Stimulated activated naive CD8-positive, alpha-beta T cell treated with anti-CD3 and anti-CD28 coated beads, Interleukin-15, Interleukin-2, amounts not matched to agents 100 U/mL and 50 U/mL, for 24 hours (primary cell): ENCODE results near the gene NELFB.
A peak's percentile ranks its signal among the peaks of the same experiment; 100 is the strongest.

Experiments
- ATAC-seq: fragments of 150-1000 bp; cut with Tn5 transposase; one replicate; pipeline ENCODE4 v1.10.0; 2021
- DNase-seq: peaks from one replicate; pipeline ENCODE4 v3.0.0; 2021

NELFB gene

DNA sequence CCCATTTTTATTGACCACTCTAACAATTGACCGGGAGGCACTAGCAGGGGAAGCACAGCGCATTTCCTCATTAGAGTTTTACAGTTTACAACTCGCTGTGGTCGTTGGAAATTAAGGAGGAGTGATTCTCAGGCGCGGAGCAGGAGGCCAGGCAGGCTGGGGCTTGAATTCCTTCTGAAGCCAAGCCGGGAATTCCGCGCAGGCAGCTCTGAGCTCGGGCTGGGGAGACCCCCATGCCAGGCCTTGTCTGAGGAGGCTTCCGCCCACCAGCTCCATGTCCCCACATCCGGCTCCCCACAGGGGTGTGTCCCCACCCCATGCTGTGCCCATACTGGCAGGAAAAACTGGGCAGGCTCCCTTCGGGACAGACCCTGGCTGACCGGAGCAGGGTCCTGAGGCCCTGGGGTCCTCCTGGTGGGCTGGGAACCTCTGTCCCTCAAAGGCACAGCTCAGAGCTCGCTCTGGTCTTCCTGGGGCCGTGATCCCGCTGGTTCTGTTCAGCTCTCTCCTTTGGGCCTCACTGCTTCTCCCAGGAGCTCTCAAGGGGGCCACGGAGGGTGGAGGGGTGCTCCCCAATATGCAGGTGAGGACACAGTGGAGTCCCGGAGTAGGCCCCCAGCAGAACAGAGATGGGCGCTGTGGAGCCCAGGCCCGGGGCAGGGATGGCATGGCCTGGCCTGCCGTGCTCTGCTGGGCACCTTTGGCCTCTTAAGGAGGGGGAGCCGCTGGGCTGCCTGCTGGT lies 48.2 kb downstream of the NELFB start:
- ATAC-seq (no peak), DNase-seq (peak; percentile 8)

DNA sequence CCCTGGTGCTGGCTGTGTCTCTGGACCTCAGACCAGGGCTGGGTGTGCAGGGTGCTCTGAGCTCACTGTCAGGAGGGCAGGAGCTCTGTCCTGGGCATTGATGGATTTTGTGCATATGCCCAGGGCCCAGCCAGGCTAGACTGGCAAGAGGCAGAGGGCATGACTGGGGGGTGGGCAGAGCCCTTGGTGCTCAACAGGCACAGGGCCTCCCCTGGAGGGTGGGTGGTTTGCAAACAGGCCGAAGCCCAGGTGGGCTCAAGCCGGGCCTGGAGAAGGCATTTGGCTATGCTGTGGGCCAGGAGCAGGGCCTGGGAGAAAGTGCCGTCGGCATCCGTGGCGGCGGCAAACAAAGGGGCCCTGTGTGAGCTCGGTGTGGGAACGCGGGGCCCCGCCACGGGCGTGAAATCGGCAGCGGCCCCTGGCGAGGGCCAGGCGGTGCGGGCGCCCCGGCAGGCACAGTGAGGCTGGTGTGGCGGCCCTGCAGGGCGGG lies 48.8 kb downstream of the NELFB start:
- DNase-seq, result peak; percentile 21
- ATAC-seq, result no peak

DNA sequence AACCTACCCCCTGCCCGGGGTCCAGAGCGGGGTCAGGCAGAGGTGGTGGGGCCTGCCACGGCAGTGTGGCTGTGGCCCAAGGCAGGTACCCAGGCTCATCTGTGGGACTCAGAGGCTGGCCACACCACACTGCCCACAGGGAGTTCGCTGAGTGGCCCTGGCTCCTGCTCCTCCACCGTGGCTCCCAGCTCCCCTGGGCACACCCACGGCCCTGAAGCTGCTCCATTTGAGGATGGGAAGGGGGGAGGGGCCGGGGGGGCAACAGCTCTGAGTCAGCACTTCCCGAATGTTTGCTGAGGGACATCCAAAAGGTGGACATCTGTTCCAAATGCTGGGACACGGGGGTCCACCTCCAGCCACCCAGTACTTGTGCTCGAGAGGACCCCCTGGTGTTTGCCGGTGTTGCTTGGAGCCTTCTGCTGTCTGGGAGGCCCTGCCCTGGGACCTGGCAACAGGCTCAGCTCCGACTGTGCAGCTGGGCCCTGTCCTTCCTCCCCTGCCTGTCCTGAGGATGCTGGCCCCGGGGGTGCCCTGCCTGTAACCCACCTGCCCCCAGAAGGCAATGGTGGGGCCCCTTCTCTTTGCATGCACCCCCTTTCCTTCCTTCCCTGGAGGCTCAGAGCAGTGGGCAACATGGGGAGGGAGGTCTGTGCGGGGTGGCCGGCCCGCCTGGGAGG lies 49.4 kb downstream of the NELFB start:
- DNase-seq (peak; percentile 16), ATAC-seq (no peak)

DNA sequence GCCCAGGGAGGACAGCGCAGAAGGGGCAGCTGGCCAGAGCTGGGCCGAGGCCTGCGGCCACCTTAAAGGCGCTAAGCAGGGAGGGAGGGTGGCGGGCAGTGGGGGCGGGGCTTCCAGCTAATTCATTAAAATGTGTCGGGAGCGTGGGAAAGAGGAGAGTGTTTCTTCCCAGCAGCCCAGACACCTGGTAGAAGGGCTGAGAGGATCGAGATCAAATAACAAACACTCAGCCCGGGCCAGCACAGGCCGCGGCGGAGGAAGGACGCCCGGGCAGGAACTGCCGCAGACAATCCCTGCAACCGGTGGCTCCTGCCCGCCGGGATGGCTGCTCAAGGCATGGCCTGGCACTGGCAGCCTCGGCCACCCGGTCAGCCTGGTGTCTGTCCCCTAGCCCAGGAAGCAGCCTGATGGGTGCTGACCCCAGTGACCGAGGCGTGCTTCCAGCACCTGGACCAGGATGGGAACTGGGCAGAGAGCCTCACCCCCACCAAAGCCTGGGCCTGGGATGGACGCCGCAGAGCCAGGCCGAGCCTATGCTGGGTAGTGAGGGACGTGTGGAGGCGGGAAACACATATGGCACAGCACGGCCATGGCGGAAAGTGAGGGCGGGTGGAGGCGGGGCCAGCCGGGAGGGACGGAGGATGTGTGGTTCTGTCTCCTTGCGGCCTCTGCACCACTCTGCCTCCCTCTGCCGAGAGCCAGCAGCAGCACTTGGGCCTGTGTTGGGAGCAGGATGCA lies 50.1 kb downstream of the NELFB start:
- ATAC-seq (peak; percentile 52), DNase-seq (peak; percentile 79)

DNA sequence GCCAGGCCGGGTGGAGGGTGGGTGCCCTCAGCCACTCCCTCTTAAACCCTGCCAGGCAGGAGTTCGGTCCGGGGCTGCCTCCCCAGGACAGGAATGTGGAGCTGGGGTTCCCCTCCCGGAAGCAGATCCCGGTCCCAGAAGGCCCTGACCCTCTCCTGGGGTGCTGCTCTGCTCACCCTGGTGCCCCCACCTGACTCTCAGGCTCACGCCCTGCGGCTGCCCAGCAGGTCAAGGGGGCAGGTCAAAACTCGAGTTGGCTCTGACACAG lies 50.6 kb downstream of the NELFB start:
- ATAC-seq, result no peak
- DNase-seq, result no peak

DNA sequence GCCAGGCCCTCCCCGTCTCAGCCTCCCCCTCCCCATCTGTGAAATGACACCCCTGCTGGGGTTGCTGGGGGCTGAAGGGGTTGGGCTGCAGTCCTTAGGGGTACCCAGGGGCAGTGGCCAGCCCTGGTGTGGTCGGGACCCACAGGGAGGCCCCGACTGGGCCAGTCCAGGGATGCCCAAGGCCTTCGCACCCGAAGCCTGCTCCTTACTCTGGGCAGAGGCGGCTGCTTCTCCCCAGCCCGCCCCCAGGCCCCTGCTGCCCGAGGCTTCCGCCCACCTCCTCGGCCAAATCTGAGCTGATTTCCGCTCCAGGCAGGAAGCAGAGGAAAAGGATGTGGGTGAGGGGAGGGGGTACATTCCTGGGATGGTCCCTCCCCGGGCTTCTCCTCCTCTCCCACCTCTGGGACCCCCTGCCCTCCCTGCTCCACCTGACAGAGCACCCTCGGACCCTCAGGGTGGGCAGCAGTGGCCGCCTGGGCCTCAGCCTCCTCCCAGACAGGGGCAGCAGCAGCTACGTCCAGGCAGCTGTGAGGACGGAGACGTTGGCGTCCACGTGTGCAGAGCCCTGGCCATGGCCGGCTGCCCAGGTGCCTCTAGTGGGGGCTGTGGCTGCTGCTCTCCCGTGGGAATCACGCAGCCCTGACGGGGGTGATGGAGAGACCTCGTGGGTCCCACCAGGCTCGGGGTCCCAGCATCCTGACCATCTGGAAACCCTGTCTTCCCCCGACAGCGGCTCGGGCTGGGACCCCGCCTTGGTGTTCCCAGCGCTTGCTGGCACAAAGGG lies 51.1 kb downstream of the NELFB start:
- no peak for DNase-seq
- ATAC-seq, result no peak

DNA sequence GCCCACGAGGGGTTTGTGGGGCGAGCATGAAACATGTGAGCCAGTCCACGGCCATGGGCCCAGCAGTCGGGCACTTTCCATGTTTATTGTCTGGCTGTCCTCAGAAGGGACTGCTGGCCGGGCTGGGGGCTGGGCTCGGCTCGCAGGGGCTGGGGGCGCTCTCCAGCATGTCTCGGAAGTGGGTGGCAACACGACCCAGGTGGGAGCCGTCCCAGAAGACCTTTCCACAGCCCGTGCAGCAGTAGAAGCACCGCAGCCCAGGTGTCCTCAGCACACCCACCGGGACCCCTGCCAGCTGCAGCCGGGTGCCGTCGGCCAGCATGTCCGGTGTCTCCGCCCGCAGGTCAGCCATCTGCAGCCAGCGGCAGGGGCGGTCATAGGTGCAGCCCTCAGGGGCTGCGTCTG lies 51.7 kb downstream of the NELFB start:
- DNase-seq (no peak), ATAC-seq (no peak)

DNA sequence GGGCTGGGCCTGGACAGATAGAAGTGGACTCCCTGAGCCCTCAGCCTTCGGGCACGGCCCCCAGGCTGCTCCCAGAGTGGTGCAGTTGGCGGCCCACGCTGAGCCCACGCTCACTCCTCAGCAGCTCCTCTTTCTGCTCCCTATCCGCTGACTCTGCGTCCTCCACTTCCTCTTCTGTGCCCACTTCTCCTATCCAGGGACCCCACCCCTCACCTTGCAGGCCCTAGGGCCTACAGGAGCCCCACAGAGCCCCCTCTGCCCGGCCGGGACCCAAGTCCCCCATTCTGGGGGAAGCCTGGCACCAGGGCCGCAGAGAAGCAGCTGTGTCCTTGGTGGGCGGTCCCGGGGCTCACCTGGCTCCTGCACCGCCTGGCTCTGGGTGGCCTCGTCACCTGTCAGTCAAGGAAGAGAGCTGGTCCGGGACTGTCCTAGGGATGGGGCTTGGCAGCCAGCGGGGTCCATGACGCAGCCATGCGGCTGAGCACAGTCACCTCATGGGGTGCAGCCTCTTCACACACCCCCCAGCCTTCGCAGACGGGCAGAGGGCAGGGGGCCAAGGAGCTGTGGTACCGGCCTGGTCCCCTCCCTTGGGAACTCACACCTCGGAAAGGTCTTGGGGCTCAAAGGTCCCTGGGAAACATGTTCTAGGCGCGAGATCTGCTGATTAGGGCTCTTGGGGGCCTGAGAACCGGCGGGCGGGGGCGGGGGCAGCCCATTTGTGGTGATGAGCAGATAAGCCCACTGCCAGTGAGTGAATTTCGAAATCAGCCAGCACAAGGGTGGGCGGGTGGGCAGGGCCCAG lies 52.3 kb downstream of the NELFB start:
- ATAC-seq, result no peak
- DNase-seq, result peak; percentile 5

DNA sequence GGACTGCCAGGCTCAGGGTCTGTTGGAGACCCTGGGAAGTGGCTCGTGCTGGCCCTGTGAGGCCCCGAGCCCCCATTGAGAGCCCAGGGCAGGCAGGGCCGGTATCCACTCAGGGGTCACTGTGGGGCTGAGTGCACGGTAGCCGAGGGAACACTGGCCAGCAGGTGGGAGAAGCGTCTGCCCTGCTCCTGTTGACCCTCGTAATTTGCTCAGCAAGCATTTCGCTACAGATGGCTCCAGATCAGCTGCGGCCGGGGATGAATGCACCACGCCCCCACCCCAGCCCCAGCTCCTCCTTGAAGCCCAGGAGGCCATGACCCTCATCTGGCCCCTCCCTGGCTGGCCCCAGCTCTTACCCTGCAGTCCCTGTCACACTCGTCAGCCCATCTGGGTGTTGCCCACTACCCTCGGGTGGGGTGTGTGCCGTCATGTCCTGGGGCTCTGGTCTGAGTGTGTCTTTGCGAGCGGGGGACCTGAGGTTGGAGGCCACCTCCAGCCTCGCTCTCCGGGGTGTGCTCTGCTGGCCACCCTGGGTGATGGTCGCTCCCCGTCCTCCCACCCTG lies 53.0 kb downstream of the NELFB start:
- DNase-seq (peak; percentile 5), ATAC-seq (no peak)

DNA sequence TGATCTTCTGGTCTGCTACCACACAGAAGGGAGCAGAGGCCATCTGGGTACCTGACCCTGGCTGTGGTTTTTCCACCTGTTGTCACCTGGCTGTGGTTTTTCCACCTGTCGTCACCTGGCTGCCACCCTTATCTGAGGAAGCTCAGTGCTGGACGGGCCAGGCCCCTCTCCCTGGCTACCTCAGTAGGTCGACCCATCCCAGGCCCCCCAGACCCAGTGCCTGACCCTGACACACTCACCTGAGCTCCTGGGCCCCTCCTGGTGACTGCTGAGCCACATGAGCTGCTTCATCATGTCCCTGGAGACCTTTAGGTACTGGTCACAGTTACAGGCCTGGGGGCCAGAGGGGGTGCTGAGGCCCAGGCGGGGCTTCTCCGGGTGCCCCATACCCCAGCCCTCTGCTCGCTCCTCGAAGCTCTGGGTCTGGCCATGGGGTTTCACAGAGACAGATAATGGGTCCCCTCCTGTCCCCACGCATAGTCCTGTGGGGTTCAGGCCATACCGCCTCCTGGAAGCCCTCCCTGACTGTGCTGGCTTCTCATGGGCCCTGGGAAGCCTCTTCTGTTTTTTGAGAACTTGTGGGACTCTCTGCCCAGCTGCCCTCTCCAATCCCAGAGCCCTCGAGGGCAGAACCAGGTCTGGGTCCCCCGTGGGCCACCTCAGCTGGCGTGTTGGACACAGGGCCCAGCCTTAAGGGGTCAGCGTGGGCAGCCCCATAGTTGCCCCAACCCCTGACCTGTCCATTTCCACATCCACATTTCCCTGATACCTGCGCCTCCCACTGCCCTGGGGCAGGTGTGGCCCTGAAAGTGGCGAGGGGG lies 54.5 kb downstream of the NELFB start:
- ATAC-seq (no peak), DNase-seq (no peak)

DNA sequence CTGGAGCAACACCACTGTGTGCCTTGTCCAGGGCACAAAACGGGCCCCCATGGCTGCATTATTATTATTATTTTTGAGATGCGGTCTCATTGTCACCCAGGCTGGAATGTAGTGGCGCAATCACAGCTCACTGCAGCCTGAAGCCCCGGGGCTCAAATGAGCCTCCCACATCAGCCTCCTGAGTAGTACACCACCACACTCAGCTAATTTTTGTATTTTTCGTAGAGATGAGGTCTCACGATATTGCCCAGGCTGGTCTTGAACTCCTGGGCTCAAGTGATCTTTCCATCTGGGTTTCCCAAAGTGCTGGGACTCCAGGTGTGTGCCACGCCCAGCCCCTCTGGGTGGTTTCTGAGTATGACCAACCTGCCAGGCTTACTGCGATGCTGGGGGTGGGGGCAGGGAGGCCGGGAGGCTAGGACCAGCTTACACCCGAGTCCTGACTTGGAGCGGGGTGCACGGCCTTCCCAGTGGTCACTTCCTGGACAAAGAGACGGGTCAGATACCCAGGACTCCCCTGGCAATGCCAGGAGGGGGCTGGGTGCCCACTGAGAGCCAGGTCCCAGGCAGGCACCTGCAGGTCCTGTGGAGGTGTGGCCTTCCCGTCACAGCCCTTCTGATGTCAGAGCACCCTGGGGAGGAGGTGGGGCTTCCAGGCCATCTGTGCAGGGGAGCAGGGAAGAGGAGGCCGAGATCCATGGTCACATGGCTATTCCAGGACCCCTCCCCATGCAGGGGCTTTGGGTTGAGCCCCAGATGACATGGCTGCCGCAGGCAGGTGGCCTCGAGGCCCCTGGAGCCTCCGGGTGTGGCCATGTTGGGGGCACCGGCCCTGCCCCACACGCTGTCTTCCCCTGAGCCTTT lies 55.3 kb downstream of the NELFB start:
- no peak for DNase-seq
- ATAC-seq, result no peak

DNA sequence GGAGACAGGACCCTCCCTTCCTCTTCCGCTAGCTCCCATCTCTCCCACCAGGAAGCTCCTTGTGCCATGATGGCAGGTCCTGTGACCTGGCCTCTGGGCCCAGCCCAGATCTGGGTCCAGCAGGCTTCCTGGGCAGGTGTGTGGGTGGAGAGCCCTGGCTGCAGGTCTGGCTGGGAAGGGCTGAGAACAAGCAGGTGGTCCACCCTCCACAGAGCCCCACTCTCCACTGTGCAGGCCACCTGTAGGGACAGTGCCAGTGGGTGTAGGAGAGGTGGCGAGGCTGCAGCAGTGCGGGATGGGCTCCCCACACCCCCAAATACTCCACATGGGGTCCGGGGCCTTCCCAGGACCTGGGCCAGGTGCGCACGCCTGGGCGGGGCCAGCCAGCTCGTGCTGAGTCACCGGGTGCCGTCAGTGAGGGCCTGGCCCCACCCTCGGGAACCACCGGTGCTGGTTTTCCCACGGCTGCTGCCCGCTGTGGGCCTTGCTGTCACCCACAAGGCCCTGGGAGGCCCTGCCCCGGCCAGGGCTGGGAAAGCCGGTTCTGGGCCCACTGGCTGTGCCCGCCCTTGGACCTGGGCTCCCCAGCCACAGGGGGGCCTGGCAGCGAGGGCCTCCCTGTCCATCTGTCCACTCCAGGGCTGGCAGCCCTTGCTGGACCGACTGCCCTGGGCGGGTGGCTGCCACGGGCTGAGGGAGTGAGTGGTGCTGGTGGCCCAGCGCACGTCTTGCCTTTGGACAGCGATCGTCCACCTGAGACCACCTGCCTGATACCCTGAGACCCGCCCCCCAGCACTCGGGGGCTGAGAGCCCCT lies 56.3 kb downstream of the NELFB start:
- DNase-seq (peak; percentile 37), ATAC-seq (no peak)

DNA sequence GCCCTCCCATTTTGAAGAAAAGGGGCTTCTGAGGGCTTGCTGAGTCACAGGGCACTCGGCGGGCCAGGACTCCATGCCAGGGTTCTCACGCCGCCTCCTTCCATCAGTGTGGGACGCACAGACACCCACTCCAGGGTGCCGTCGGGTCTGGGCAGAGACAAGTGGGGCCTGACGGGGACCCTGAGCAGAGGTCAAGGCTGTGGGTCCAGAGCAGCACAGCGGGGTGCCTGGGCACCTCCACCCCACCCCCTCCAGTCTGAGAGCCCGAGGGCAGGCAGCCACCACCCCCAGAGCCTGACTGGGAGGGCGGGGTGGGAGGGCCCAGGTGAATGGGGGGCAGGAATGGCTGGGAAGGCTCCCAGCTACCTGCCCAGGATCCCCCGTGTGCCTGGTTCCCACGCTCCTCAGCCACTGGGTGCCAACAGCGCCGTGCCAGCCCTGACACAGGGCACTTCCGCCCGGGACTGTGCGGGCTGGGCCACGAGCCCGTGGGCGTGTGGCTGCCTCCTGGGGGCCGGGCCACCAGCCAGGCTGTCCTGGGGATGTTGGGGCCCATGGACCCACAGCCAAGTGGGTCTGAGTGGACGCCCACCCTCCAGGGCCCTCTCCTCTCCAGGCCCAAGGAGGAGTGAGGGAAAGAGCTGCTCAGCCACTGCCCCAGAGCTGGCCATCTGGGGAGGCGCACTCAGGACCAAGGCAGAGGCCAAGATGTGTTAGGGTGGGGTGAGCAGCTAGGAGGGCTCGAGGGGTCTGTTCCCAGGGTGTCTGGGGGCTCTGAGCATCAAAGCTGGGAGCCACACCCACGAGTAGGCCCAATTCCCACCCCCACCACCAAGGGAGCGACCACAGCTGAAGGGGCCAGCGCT lies 57.1 kb downstream of the NELFB start:
- ATAC-seq (no peak), DNase-seq (no peak)

DNA sequence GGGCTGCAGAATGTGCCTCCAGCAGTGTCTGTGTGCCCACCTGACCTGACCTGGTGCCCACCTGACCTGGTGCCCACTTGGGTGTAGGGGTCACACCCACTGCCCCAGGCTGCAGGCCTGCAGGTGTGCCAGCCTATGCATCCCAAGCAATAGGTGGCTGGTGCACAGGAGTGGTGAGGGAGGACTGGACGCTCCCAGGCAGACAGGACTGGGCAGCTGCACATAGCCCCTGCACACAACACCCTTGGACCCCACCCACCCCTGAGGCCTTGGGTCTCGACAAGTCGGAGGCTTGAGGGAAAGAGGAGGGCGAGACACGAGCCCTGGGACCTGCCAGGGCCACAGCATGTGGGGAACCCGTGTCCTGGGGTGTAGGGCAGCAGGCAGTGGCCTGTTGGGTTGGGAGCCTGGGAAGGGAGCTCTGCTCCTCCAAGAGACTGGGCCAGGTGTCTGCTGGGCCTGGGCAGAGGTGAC lies 57.8 kb downstream of the NELFB start:
- ATAC-seq, result no peak

DNA sequence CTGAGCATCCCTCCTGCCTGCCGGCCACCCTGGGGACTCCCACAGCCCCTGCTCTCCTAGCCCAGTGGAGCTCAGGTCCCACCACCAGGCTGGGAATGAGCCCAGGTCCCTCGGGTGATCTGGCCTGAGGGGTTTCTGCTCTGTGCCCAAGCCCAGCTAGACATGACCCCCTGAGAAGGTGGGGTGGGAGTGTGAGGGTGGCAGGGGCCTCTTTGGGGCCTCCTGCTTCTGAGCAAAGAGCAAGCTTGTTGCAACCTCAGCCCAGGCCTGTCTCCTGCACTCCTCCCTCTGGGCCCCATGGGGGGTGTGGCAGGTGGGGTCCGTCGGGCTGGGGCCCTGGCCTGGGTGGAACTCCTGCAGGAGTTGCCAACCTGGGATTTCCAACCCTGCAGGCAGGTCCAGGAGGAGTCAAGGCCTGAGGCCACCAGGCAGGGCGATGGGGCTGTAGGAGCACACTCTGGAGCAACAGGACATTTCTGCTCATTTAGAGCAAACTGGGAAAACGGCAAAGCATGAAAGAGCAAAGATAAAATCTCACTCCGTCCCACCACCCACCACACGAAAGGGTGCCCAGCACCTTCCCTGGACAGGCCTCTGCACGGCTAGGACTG lies 58.3 kb downstream of the NELFB start:
- DNase-seq (no peak), ATAC-seq (no peak)

More for the DNA sequence above, 57.8 kb downstream of the NELFB start:
- no peak for DNase-seq

DNA sequence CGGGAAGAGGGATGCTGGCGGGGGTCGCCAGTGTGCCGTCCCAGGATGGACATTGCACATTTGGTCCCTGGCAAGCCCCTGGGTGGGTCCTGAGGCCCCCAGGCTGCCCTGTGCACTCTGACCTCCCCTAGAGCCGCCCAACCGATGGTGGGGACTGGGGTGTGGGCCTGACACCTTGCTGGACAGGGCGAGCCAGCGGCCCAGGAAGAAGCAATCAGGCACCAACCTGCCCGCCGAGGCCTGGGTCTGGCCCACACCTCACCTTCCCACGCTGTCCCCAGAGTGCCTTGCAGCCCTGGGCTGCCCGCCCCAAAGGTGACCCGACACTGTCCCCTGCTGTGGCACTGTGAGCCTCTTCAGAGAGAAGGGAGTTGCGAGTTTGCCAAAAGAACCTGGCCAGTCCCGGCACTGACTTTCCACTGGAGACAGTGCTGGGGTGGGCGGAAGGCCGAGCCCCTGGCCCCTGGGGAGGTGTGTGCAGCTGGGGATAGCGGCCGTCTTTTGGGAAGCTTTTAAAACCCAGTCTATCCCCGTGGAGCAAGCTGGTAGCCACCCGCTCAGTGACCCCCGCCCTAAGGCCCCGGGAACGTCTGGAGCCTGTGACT lies 58.9 kb downstream of the NELFB start:
- ATAC-seq (no peak), DNase-seq (no peak)
